ENCODE results near the gene GIMAP7.
"Not testable (repeated sequence)": the region's sequence is repeated elsewhere in the genome, so short reads cannot be mapped to it uniquely, and the experiment has no call there.

Gene GIMAP7

DNA sequence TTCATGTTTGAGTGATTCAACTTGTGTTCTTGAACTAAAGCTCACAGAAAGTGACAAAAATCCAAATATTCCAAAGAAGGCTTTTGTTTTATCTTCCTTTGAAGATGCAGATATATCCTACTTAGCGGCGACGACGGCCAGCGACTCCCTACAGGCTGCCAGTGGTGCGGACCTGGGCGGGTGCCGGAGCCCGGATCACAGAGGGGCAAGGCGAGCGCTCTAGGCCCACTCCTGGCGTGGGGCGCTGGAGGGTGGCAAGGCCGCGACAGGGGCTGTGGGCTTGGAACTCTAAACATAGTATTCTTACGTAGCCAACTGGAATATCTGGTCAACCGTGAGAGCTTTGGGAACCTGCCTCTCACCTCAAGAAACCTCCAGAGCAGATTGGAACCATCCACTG, 914 bp upstream of the GIMAP7 start:
- DNase-seq (ENCODE audit: low spot score) = no peak

DNA sequence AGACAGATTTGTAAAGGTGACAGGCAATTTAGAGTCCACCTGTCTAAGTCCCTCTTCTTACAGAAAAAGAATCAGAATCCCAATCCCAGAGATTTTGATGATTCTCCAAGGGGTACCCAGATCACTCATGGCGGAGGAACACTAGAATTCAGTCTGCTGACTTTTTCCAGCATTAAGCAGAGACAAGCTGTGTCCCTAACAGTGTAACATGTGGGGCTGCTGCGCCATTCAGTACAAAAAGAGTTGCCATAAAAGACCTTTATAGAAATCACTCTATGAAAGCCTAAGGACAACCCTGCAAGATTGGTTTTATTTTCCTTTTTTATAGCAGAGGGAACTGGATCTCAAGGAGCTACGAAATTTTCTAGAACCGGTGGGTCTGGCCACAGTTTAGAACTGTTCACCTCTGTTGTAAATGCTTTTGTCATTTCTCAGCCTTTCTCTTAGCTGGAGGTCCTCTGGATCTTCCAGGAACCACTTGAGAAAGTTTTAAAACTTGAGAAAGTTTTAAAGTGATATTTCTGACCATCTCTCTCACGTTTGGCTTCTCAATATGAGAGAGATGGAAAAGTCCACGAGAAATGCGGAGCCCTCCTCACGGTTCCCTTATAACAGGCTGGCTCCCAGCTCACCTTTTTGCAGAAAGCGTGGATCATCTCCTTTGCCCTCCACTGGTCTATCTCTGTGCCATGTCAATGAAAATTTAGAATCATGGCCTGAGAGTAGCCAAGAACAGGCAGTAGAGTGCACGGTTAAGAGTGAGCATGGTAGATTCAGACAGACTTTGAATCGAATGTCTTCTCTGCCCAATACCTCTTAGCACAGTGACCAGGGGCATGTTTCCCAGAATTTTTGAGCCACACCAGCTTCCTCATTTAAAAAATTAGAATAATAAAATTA, 826 bp downstream of the GIMAP7 start:
- DNase-seq (ENCODE audit: low spot score) = peak; percentile 62

- DNase-seq (ENCODE audit: low spot score) = no peak
These were observed 2.5 kb downstream of the GIMAP7 start for GRCh38 chr7:150516956-150517745.

DNA sequence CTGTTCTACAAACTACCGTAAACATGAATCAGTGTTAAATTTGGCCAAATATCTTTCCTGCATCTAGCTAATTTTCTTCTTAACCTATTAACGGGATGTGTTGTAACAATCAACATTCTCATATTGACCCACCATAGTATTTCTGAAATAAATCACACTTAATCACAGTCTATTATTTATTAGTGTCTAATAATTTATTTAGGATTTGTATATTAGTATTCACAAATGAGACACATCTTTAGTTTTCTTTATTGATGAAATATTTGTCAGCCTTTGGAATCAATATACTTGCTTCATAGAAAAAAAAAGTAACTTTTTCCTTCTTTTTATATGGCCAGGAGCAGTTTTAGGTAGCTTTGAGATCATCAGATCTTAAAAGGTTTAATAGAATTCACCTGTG, 4.6 kb downstream of the GIMAP7 start:
- DNase-seq (ENCODE audit: low spot score) = no peak

GRCh38 chr7:150520145-150520544, 5.5 kb downstream of the GIMAP7 start:
- DNase-seq (ENCODE audit: low spot score) = no peak

GRCh38 chr7:150522931-150523330, 8.3 kb downstream of the GIMAP7 start:
- DNase-seq (ENCODE audit: low spot score) = not testable (repeated sequence)

DNA sequence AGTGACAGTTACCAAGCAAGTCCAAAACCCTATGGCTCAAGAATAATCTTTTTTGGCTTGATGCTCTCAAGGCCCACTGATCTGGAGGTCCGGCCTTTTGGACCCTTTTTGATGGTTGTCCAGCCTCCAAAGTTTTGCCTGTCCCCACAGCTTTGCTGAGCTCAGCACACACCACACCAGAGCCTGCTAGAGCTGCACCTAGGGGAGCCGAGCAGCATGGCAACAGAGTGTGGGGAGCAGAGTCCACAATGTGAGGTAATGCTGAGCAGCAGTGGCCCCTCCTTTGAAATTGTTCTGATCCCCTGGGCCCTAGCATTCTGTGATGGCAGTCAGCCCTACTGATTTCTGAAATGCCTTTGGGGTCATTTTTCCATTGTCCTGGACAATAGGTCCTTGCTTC, 9.3 kb downstream of the GIMAP7 start:
- no peak for DNase-seq (ENCODE audit: low spot score)

GRCh38 chr7:150531704-150532103, 17.0 kb downstream of the GIMAP7 start:
- DNase-seq (ENCODE audit: low spot score) = no peak

- no peak for DNase-seq (ENCODE audit: low spot score)
These were observed 23.6 kb downstream of the GIMAP7 start for GRCh38 chr7:150538259-150538658.

- no peak for DNase-seq (ENCODE audit: low spot score)
These were observed 38.5 kb downstream of the GIMAP7 start for GRCh38 chr7:150553163-150553562.

DNA sequence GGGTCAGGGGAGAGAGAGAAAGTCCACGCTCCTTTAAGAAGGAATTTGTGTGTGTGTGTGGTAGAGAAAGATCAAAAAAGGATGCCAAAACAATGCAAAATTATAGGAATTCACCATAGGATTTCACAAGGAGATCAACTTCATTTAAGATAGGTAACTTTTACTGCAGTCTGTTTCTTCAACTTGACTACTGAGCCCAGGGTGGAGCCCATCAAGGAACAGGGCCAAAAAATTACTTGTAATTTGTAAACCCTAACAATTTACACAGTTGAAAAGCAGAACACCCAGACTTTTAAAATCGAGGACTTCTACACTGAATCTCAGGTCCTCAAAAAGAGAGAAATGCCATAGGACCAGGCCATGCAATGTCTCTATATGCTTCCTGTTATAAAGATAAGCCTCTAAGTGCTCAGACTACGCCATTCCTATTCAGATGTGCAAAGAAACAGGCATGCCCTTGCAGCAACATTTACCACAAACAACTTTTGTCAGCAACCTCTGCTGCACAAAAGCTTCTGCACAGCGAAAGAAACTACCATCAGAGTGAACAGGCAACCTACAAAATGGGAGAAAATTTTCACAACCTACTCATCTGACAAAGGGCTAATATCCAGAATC, 42.0 kb downstream of the GIMAP7 start:
- peak; percentile 81 for DNase-seq (ENCODE audit: low spot score)

GRCh38 chr7:150560486-150560885, 45.8 kb downstream of the GIMAP7 start:
- no peak for DNase-seq (ENCODE audit: low spot score)

- DNase-seq (ENCODE audit: low spot score) = no peak
These were observed 48.2 kb downstream of the GIMAP7 start for GRCh38 chr7:150562919-150563318.

DNA sequence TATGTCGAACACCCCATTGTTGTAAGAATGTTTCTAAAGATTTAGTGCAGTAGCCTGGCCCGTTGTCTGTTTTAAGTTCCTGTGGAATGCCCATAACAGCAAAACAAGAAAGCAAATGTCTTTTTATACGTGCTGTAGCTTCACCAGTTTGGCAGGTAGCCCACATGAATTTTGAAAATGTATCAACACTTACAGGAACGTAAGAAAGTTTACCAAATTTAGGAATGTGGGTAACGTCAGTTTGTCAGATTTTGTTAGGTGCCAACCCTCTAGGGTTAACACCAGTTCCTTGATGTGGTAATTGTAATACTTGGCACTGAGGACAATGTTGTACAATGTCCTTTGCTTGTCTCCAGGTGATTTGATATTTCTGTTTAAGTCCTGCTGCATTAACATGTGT, 49.3 kb downstream of the GIMAP7 start:
- peak; percentile 39 for DNase-seq (ENCODE audit: low spot score)

GRCh38 chr7:150564566-150564965, 49.9 kb downstream of the GIMAP7 start:
- no peak for DNase-seq (ENCODE audit: low spot score)

DNA sequence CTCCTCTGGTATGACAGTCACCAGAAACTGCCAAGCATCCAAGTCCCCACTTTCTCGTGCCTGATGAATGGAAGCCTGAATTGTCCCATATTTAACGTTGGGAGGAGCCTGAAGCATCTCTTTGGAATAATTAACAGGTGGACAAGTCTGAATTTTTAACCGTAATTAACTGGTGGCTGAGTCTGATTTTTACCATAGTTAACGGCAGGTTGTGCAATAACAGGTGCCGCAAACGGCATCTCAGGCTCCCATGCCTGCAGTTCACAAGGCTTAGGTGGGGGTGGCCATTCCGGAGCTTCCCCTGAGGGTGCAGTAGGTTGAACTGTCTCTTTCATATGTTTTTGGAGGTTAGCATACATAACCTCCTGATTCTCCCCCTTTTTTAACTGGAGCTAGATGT, 50.6 kb downstream of the GIMAP7 start:
- DNase-seq (ENCODE audit: low spot score) = no peak

DNA sequence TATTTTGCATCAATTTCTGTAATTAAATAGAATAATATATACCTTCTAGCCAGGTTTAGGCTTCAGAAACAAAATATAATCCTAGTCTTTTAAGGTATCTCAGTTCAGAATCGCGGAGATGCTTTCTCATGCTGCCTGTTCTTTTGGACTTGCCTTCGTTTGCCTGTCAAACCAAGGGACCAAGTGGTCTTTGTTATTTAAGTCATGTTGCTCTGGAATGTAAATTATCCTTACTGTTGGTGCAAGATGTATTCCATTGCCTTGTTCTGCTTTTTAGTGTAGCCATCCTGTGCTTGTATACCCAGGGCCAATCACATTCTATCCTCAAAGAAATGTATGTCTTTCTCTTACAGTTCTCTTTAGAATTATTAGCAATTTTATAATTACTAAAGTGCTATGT, 51.5 kb downstream of the GIMAP7 start:
- DNase-seq (ENCODE audit: low spot score) = no peak

- DNase-seq (ENCODE audit: low spot score) = no peak
These were observed 51.9 kb downstream of the GIMAP7 start for GRCh38 chr7:150566572-150566971.

GRCh38 chr7:150567169-150567568, 52.5 kb downstream of the GIMAP7 start, which contains the start of gene GIMAP4:
TSS of gene GIMAP4 (plus strand) at chr7:150567390. CDS start at chr7:150569902, 2,512 bp downstream.
- peak; percentile 60 for DNase-seq (ENCODE audit: low spot score)

GRCh38 chr7:150567871-150568301, 53.2 kb downstream of the GIMAP7 start:
- peak; percentile 53 for DNase-seq (ENCODE audit: low spot score)

DNA sequence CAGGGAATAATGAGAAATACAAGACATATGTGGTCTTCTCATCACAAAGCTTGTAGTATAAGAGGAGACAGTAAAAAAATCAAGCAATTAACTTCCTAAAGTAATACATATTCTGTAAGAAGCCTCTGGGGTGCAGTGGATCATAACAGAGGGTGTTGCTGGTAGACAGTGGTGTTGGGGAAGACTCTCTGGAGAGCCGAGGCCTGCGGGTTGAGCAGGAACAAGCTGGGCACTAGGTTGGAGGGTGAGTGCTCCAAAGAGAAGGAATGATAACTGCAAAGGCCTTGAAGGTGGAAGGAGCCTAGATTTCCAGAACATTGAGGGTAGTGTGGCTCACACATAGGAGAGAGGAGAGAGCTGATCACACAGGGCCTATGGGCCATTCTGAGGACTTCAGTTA, 54.0 kb downstream of the GIMAP7 start:
- peak; percentile 59 for DNase-seq (ENCODE audit: low spot score)

- DNase-seq (ENCODE audit: low spot score) = no peak
These were observed 54.7 kb downstream of the GIMAP7 start for GRCh38 chr7:150569245-150569955.

Measured in CD4-positive, alpha-beta T cell treated with Interleukin-15 for 4 hours (primary cell).